Esophagus squamous epithelium (tissue), 5 donors: ENCODE data around the gene MBD3L3. TPM values are rescaled to one million over a fixed set of nuclear protein-coding genes. Genes with fewer than 3 reads are reported as not detected.
A peak's percentile ranks its signal among the peaks of the same experiment; 100 is the strongest.
"Not testable (repeated sequence)": the region's sequence is repeated elsewhere in the genome, so short reads cannot be mapped to it uniquely, and the experiment has no call there.

Experiments used
- DNase-seq: peaks from one replicate; lab custom pipeline; 2025; lab: John Stamatoyannopoulos, UW
- H3K27ac ChIP-seq, 4 donors: fragments of 200-600 bp; sonication (generic); one replicate each; pipeline ENCODE4 v1.5.1; 2016 to 2019; ENCODE audit warnings: mild to moderate bottlenecking in 1 of 4
- H3K27me3 ChIP-seq, 4 donors: fragments of 200-600 bp; sonication (generic); 1 replicate in 3 of 4; 2 replicates in 1 of 4; pipeline versions ENCODE4 v1.5.1 to v1.6.0; 2017 to 2021; ENCODE audit warnings: antibody characterized with exemption in 1 of 4
- H3K36me3 ChIP-seq, 3 donors: fragments of 200-600 bp; sonication (generic); one replicate each; pipeline ENCODE4 v1.5.1; 2016 to 2019
- H3K4me1 ChIP-seq, 3 donors: fragments of 200-600 bp; sonication (generic); one replicate each; pipeline ENCODE4 v1.5.1; 2017 to 2019
- H3K4me3 ChIP-seq, 4 donors: fragments of 200-600 bp; sonication (generic); 1 replicate in 3 of 4; 2 replicates in 1 of 4; pipeline ENCODE4 v1.5.1; 2016 to 2019; ENCODE audit warnings: mild to moderate bottlenecking in 2 of 4, moderate library complexity in 1 of 4
- H3K9me3 ChIP-seq, 3 donors: fragments of 200-600 bp; sonication (generic); one replicate each; pipeline ENCODE4 v1.5.1; 2016 to 2019
- POLR2A ChIP-seq, 4 donors: fragments of 450-650 bp; IDR thresholded peaks; one replicate each; pipeline ENCODE4 v1.6.1; 2017; ENCODE audit warnings: antibody characterized with exemption in 4 of 4, mild to moderate bottlenecking in 4 of 4, moderate library complexity in 3 of 4
- WGBS, 2 donors: methylation state at CpG; one replicate each; pipeline ENCODE4 v1.1.5; 2018; 5-methylcytosine and 5-hydroxymethylcytosine counted together
- intact Hi-C: fragments of 100-400 bp; cut with DNase I; formaldehyde crosslinking; loops from one replicate; pipeline ENCODE4 v1.15.0; 2022
- total RNA-seq, 4 donors: library from RNA; depleted of rRNA; stranded (reverse); fragments of >200 nt; gene quantifications; one replicate each; pipeline ENCODE4 v1.1.0, GENCODE V29; 2016
- TF ChIP-seq, protein P1 (sequence below), 6 experiments: fragments of 450-650 bp in 4 of 6; fragments of 200-600 bp in 2 of 6; sonication (generic) in 2 of 6; IDR thresholded peaks; one replicate each; pipeline ENCODE4 v1.5.1; 2016 to 2019; ENCODE audit warnings: antibody characterized with exemption in 6 of 6, mild to moderate bottlenecking in 4 of 6, moderate library complexity in 4 of 6
- donor health status: DM: yes; HTN: yes; CAD: no.

MBD3L3 gene
- total RNA-seq, 4 donors from 2014 or later: not detected

DNA sequence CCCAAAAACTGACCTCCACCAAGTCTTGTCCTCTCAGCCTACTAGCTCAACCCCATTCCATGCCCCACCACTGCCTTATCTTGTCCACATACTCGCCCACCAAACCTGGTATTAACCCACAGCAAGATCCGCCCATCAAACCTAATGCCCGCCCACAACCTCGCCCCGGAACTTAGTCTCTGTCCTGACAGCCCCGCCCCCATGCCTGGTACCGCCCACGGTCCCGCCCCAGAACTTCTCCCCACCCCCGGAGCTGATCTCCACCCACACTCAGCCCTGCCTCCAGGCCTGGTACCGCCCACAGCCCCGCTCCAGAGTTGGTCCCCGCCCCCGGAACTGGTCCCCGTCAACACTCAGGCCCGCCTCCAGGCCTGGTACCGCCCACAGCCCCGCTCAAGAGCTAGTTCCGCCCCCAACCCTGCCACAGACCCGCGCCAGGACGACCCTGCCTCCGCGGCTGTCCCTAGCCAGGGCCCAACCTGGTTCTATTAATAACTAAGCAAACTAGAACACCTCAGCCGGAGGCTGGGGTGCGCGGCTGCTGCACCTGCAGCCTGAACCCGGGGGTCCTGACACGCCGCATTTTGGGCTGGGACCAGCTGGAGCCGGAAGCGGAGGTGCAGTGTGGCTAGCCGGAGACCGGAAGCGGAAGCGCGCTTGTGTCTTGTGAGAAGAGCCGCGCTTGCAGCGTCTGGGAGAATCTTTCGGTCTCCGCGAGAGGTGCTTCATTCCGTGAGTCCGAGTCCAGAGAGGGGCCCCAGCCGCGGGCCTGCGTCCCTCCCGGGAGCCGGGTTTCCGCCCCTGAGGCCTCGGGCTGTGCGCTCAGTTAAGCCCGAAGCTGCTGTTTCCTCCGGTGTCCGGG lies 10.8 kb upstream of the MBD3L3 start, which contains the start of gene ZNF557:
TSS of gene ZNF557 (plus strand) at position 662 of the 862 bp plus-strand sequence. CDS start 5,372 bp downstream, outside the sequence.
- H3K27ac ChIP-seq: peak within 1 kb of the TSS; percentile 84 to 90 (median 87)
- peak within 1 kb of the TSS; percentile 80 to 98 (median 88) for H3K4me3 ChIP-seq
- peaks cover 6 to 15% (median 7%) of the 10 kb centered on the region in 3 donors for H3K4me1 ChIP-seq
- intact Hi-C loops: no loop called here
- peaks cover 0 to 38% (median 20%) of the 10 kb centered on the region in 3 donors for H3K36me3 ChIP-seq
- peak in 3 of 4 donors; percentile 10 to 66 (median 38) for TF ChIP-seq POLR2A (IDR thresholded peaks at IDR 0.05)
- TF ChIP-seq, protein P1, sequence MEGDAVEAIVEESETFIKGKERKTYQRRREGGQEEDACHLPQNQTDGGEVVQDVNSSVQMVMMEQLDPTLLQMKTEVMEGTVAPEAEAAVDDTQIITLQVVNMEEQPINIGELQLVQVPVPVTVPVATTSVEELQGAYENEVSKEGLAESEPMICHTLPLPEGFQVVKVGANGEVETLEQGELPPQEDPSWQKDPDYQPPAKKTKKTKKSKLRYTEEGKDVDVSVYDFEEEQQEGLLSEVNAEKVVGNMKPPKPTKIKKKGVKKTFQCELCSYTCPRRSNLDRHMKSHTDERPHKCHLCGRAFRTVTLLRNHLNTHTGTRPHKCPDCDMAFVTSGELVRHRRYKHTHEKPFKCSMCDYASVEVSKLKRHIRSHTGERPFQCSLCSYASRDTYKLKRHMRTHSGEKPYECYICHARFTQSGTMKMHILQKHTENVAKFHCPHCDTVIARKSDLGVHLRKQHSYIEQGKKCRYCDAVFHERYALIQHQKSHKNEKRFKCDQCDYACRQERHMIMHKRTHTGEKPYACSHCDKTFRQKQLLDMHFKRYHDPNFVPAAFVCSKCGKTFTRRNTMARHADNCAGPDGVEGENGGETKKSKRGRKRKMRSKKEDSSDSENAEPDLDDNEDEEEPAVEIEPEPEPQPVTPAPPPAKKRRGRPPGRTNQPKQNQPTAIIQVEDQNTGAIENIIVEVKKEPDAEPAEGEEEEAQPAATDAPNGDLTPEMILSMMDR (IDR thresholded peaks at IDR 0.05): peak in 2 of 6 experiments; percentile 2 to 11
- H3K27me3 ChIP-seq: no peaks in the 10 kb centered on the region
- DNase-seq: peak; percentile 97
- WGBS, 2 donors: 1 to 8% methylated on average over 7 to 13 of the region's 56 CpGs
- H3K9me3 ChIP-seq: no peaks in the 10 kb centered on the region

DNA sequence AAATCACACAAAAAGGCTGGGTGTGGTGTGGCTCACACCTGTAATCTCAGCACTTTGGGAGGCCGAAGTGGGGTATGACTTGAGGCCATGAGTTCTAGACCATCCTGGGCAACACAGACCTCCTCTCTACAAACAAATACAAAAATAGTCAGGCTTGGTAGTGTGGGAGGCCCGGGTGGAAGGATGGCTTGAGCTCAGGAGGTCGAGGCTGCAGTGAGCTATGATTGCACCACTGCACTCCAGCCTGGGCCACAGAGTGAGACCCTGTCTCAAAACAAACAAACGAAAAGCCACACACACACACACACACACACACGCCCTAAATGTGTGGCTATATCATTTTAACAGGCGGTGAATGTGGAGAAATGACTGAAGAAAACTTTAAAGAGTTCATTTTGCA lies 10.1 kb upstream of the MBD3L3 start:
- Histone ChIP-seq H3K27me3 (no peaks in the 10 kb centered on the region), H3K36me3 (peaks cover 0 to 31% (median 13%) of the 10 kb centered on the region in 3 donors), H3K4me3 (peak overlapping the region in 2 of 4 donors; percentile 90 to 98), H3K4me1 (peaks cover 6 to 15% (median 7%) of the 10 kb centered on the region in 3 donors), H3K9me3 (no peaks in the 10 kb centered on the region), H3K27ac (peak overlapping the region in 3 of 4 donors; percentile 86 to 90 (median 88))
- no peak for TF ChIP-seq POLR2A (IDR thresholded peaks at IDR 0.05)
- TF ChIP-seq, protein P1 (IDR thresholded peaks at IDR 0.05): no peak
- no peak for DNase-seq
- 68 to 77% methylated on average over 5 to 6 of the region's 6 CpGs for WGBS, 2 donors
- intact Hi-C loops: no loop called here

DNA sequence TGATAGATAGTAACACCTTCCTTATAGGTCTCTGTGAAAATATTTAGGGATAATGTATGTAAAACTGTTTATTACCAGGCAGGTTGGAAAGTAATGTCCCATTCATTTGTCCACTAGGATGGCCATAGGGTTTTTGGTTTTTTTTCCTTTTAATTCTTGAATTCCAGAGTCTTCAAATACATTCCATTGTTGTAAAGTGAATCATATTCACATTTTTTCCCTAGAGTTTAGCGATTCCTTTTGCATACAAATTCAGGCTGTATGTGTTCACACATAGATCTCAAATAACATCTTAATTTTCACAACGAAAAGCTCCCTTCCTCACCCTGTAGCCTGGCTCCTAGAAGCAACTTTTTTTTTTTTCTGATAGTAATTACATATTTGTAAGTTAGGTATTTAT lies 9.2 kb upstream of the MBD3L3 start:
- 70 to 76% methylated on average over 2 of the region's 2 CpGs for WGBS, 2 donors
- no peak overlapping the region for H3K27ac ChIP-seq
- TF ChIP-seq, protein P1 (IDR thresholded peaks at IDR 0.05): no peak
- no peak for TF ChIP-seq POLR2A (IDR thresholded peaks at IDR 0.05)
- intact Hi-C loops: no loop called here
- peaks cover 6 to 15% (median 7%) of the 10 kb centered on the region in 3 donors for H3K4me1 ChIP-seq
- peaks cover 0 to 22% (median 5%) of the 10 kb centered on the region in 3 donors for H3K36me3 ChIP-seq
- H3K9me3 ChIP-seq: no peaks in the 10 kb centered on the region
- DNase-seq: no peak
- H3K4me3 ChIP-seq: no peak overlapping the region
- no peaks in the 10 kb centered on the region for H3K27me3 ChIP-seq

DNA sequence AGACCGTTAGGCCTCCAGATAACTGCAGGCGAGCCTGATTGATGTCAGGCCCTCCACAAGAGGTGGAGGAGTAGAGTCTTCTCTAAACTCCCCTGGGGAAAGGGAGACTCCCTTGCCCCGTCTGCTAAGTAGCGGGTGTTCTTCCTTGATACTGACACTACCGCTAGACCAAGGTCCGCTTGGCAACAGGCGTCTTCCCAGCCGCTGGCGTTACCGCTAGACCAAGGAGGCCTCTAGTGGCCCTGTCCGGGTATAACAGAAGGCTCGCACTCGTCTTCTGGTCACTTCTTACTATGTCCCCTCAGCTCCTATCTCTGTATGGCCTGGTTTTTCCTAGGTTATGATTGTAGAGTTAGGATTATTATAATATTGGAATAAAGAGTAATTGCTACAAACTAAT lies 8.6 kb upstream of the MBD3L3 start:
- intact Hi-C loops, H3K4me3 ChIP-seq, H3K27ac ChIP-seq, H3K27me3 ChIP-seq, DNase-seq, H3K9me3 ChIP-seq: not testable (repeated sequence)
- H3K36me3 ChIP-seq: peaks cover 0 to 16% (median 0%) of the 10 kb centered on the region in 3 donors
- 55 to 61% methylated on average over 10 to 13 of the region's 13 CpGs for WGBS, 2 donors
- peaks cover 6 to 15% (median 7%) of the 10 kb centered on the region in 3 donors for H3K4me1 ChIP-seq
- TF ChIP-seq, protein P1 (IDR thresholded peaks at IDR 0.05): peak in 1 of 6 experiments; percentile 20
